HG03280 (cell line): ENCODE measurements around the gene PPIC.
"Not testable (repeated sequence)": the region's sequence is repeated elsewhere in the genome, so short reads cannot be mapped to it uniquely, and the experiment has no call there.

Experiments
- ATAC-seq: cut with Tn5 transposase; IDR thresholded peaks from one replicate; pipeline ENCODE4 v1.9.1; 2021; ENCODE audit warnings: mild to moderate bottlenecking, moderate library complexity; ENCODE audit not compliant: unreplicated experiment

The PPIC gene

GRCh38 chr5:123012321-123012720 lies 24.2 kb downstream of the PPIC start:
- ATAC-seq = no peak

DNA sequence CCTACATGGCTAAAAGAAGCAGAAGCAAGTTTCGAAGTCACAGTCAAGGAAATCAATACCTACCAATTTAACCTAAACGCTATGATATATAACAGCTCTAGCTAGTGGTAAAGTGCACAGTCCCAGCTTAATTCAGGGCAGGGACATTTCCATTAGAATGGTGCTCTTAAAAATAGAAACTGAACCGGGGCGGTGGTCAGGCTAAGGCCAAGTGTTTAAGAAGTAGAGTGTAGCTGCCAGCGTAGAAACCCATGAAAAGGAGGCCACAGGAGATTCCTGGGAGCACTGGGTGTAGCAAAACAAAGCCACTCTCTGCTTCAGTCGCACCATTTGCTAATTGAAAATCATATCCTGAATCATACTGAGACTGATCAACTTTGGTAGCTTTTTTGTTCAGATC lies 28.8 kb downstream of the PPIC start:
- no peak for ATAC-seq

DNA sequence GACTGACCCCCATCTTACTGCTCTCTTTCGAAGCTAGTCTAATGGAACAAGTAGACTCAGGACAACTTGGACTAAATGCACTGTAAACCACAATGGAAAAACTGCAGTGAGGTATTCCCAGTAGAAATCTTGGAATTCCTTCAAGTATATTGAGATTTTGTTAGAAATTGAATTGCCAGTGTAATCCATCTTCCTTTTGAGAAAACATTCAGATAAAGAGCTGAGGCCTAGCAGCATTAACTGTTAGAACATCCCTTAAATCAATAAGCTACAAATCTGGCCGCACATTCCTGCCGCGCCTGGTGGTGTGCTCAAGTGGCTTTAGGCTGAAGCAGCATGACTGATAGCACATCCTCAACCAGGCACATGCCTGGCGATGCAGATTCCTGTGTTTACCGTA lies 29.3 kb downstream of the PPIC start:
- no peak for ATAC-seq

- ATAC-seq = no peak
These were observed 34.7 kb downstream of the PPIC start for GRCh38 chr5:123001808-123002207.

GRCh38 chr5:123000731-123001130 lies 35.8 kb downstream of the PPIC start:
- no peak for ATAC-seq

GRCh38 chr5:122999947-123000563 lies 36.5 kb downstream of the PPIC start:
- ATAC-seq = peak; percentile 95

GRCh38 chr5:122997294-122997693 lies 39.2 kb downstream of the PPIC start:
- ATAC-seq = no peak

DNA sequence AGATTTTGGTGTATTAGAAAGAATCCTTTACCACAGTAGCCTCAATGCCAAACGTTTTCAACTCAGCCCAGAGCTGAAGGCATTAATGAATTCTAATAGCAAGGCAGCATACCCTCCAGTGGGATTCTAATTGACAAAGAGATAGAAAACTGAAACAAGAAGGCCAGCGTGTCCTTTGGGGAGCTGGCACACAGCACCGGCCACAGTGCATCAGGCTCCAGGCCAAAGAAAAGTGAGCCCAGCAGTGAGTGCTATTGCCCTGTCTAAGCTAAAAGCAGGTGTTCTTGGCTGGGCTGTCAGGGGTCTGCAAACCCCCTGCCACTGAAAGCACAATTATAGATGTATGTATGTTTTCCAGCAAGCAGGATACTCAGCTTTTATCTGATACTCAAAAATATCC lies 40.4 kb downstream of the PPIC start:
- no peak for ATAC-seq

GRCh38 chr5:122985954-122986721 lies 50.4 kb downstream of the PPIC start:
- ATAC-seq = peak; percentile 86

DNA sequence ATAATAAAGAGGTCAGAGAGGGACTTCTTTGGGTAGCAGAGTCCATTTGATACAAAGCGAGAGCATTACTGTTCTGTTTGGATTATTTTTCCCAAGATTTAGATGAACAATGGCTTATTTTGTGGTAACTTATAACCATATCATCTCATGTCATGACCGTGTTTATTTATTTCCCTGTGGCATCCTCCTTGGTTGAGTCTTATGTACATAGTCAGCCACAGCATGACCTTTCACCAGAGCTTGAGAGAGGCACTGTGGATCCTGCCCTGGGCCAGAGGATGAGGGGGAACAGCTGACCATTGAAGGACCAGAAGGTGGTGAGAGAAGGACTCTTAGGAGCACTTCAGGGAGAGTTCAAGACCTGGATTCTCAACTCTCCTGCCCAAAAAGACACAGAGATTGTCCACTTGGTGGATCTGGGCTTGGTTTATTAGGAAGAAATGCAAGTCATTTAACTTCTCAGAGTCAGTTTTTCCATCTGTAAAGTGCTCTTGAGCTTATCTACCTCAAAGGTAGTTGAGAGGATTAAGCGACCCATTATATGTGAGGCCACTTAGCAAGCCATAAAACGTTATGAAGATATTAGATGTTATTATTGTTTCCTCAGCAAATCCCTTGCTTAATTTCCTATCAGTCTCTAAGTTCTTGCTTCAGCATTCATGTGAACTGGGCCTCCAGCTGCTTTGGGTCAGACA lies 51.4 kb downstream of the PPIC start:
- ATAC-seq = no peak

DNA sequence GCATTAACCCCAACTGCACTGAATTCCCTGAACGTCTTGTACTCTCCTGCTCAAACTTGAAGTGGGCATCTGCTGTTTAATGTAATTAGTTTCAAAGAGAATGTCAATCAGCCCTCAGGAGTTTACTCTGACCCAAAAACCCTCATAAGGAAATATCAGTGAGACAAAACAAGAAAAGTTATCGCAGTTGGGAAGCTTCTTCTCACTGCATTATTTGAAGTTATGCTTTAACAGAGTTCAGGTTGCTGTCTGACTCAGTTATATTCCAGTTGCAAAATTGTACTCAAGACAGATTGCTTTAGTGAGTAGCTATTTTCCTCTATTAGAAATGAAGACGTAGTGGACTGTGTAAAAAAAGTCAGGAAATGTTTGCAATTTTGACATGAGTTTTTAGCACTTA lies 52.1 kb downstream of the PPIC start:
- no peak for ATAC-seq

- no peak for ATAC-seq
These were observed 54.1 kb downstream of the PPIC start for GRCh38 chr5:122982376-122982775.

GRCh38 chr5:122981846-122982245 lies 54.7 kb downstream of the PPIC start:
- ATAC-seq = no peak

DNA sequence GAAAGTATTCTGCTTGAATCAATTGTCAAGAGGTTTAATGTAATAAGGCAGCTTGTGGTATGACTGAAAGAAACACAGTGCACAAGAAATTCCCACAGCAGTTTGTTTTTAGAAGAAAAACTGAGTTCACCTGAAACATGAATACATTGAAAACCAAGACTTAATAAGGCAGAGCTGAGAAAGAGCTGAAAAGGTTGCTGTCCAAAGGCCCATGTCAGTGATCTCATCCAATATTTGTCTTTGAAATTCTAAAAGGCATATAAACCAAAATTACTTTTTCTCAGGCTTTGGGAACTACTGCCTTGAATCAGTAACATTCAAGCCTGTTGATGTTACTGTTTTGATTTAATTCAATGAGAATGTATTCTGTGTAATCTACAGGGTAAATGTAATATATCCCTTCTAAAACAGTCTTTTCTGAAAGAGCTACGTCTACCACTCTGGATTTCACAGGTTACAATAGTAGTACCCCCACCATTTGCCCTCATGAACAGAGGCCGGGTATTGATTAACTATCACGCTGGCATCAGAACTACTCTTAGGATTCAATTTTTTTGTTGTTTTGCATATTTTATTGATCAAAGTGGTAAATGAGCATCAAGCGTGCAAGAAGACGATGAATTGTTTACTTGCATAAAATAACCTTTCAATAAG lies 57.8 kb downstream of the PPIC start:
- ATAC-seq = no peak

GRCh38 chr5:122978068-122978467 lies 58.5 kb downstream of the PPIC start:
- no peak for ATAC-seq

GRCh38 chr5:122977319-122977718 lies 59.2 kb downstream of the PPIC start:
- no peak for ATAC-seq

DNA sequence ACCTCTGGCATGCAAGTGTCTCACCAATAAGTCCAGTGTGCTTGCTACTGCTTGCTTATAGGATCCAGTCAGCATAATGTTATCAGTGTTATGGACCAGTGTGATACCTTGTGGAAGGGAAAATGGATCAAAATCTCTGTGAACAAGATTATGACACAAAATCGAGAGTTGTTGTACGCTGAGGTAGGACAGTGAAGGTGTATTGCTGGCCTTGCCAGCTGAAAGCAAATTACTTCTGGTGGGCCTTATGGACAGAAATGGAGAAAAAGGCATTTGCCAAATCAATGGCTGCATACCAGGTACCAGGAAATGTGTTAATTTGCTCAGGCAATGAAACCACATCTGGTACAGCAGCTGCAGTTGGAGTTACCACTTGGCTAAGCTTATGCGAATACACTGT lies 62.3 kb downstream of the PPIC start:
- ATAC-seq = not testable (repeated sequence)

DNA sequence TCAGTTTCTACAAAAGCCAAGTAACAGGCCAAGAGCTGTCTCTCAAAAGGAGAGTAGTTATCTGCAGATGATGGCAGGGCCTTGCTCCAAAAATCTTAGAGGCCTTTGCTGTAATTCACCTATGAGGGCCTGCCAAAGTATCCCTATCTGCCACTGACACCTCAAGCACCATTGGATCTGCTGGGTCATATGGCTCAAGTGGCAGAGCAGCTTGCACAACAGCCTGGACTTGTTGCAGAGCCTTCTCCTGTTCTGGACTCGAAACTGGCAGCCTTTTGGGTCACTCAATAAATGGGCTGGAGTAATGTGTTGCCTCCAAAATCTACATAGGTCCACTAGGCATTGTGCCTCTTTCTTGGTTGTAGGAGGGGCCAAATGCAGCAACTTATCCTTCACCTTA lies 62.8 kb downstream of the PPIC start:
- ATAC-seq = not testable (repeated sequence)
